ENCODE data around the gene PEX11G.

DNA sequence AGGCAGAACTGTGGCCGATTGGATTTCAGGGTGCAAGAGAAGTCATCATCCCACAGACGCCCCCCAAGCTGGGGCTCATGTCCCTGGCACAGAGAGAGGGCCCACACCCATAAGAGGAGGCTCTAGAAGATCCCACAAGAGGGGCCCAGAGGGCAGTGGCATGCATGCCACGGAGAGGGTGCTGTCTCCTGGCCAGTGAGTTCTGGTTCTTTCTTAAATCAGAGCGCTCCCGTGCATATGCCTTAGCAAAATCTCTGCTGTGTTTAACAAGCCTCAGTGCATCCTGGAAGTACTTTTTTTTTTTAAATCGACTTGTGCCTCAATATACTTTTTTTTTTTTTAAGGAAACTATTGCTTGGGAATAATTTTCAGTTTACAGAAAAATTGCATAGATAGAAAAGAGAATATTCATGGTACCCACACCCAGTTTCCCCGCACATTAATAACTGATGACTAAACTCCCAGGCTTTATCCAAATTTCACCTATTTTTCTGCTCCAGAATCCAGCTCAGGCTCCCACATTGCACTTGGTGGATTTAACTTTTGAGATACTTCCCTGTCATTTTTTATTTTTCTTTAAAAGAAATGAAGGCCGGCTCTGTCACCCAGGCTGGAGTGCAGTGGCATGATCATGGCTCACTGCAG is 59.1 kb downstream of the PEX11G start:
- TF ChIP-seq, protein P1, sequence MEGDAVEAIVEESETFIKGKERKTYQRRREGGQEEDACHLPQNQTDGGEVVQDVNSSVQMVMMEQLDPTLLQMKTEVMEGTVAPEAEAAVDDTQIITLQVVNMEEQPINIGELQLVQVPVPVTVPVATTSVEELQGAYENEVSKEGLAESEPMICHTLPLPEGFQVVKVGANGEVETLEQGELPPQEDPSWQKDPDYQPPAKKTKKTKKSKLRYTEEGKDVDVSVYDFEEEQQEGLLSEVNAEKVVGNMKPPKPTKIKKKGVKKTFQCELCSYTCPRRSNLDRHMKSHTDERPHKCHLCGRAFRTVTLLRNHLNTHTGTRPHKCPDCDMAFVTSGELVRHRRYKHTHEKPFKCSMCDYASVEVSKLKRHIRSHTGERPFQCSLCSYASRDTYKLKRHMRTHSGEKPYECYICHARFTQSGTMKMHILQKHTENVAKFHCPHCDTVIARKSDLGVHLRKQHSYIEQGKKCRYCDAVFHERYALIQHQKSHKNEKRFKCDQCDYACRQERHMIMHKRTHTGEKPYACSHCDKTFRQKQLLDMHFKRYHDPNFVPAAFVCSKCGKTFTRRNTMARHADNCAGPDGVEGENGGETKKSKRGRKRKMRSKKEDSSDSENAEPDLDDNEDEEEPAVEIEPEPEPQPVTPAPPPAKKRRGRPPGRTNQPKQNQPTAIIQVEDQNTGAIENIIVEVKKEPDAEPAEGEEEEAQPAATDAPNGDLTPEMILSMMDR (IDR thresholded peaks at IDR 0.05; ENCODE audit: poor library complexity), result no peak
- no peak for TF ChIP-seq EZH2phosphoT487 (IDR thresholded peaks at IDR 0.05; ENCODE audit: low read depth, severe bottlenecking, unreplicated experiment)
